Measurements from ENCODE around the gene OR13A1.
"Not testable (repeated sequence)": the region's sequence is repeated elsewhere in the genome, so short reads cannot be mapped to it uniquely, and the experiment has no call there.

OR13A1 gene

DNA sequence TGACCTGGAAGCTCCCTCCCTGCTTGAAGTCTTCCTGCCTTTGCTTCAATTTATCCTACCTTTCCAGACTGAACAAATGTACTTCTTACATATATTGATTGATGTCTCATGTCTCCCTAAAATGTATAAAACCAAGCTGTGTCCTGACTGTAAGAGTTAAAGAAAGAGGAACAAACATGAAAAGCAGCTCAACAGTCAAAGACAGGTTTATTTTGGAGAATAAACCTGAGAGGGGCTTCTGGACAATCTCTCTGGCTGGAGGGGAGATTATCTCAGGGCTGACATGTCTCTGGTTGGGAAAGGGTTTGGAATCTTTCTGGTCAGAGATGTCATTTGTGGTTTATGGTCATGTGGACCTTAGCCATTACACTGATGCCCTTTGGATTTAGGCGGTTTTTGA is 41.0 kb downstream of the OR13A1 start:
- in situ Hi-C loops (cut with MboI; ENCODE audit: low sequenced_read_pairs, unreplicated experiment), result no loop called here

DNA sequence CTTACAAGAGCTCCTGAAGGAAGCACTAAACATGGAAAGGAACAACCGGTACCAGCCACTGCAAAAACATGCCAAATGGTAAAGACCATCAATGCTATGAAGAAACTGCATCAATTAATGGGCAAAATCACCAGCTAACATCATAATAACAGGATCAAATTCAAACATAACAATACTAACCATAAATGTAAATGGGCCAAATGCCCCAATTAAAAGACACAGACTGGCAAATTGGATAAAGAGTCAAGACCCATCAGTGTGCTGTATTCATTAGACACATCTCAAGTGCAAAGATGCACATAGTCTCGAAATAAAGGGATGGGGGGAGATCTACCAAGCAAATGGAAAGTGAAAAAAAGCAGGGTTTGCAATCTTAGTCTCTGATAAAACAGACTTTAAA is 47.6 kb downstream of the OR13A1 start:
- DNase-seq (ENCODE audit: low spot score); in situ Hi-C loops (cut with MboI; ENCODE audit: low sequenced_read_pairs, unreplicated experiment): not testable (repeated sequence)

More for the DNA sequence above, 41.0 kb downstream of the OR13A1 start:
- no peak for DNase-seq (ENCODE audit: low spot score)
- TF ChIP-seq, protein P1, sequence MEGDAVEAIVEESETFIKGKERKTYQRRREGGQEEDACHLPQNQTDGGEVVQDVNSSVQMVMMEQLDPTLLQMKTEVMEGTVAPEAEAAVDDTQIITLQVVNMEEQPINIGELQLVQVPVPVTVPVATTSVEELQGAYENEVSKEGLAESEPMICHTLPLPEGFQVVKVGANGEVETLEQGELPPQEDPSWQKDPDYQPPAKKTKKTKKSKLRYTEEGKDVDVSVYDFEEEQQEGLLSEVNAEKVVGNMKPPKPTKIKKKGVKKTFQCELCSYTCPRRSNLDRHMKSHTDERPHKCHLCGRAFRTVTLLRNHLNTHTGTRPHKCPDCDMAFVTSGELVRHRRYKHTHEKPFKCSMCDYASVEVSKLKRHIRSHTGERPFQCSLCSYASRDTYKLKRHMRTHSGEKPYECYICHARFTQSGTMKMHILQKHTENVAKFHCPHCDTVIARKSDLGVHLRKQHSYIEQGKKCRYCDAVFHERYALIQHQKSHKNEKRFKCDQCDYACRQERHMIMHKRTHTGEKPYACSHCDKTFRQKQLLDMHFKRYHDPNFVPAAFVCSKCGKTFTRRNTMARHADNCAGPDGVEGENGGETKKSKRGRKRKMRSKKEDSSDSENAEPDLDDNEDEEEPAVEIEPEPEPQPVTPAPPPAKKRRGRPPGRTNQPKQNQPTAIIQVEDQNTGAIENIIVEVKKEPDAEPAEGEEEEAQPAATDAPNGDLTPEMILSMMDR (IDR thresholded peaks at IDR 0.05; ENCODE audit: borderline replicate concordance, control extremely low read depth, extremely low read depth, insufficient read depth, missing control alignments), result no peak

DNA sequence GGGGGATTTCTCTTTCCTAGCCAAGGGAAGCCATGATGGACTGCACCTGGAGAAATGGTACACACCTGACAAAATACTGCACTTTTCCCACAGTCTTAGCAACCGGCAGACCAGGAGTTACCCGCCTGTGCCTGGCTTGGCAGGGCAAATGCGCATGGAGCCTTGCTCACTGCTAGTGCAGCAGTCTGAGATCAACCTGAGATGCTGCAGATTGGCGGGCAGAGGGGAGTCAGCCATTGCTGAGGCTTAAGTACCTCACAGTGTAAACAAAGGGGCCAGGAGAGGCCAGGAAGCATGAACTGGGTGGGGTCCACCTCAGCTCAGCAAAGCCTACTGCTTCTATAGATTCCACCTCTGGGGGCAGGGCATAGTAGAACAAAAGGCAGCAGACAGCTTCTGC is 49.4 kb downstream of the OR13A1 start:
- DNase-seq (ENCODE audit: low spot score), result no peak
- TF ChIP-seq, protein P1 (IDR thresholded peaks at IDR 0.05; ENCODE audit: borderline replicate concordance, control extremely low read depth, extremely low read depth, insufficient read depth, missing control alignments), result no peak
- in situ Hi-C loops (cut with MboI; ENCODE audit: low sequenced_read_pairs, unreplicated experiment), result no loop called here

GRCh38 chr10:45261946-45262345 is 53.5 kb downstream of the OR13A1 start:
- in situ Hi-C loops (cut with MboI; ENCODE audit: low sequenced_read_pairs, unreplicated experiment), result no loop called here
- TF ChIP-seq, protein P1 (IDR thresholded peaks at IDR 0.05; ENCODE audit: borderline replicate concordance, control extremely low read depth, extremely low read depth, insufficient read depth, missing control alignments), result no peak
- no peak for DNase-seq (ENCODE audit: low spot score)

- no peak for DNase-seq (ENCODE audit: low spot score)
- in situ Hi-C loops (cut with MboI; ENCODE audit: low sequenced_read_pairs, unreplicated experiment), result no loop called here
- TF ChIP-seq, protein P1 (IDR thresholded peaks at IDR 0.05; ENCODE audit: borderline replicate concordance, control extremely low read depth, extremely low read depth, insufficient read depth, missing control alignments), result no peak
Measured at GRCh38 chr10:45261243-45261775, 54.1 kb downstream of the OR13A1 start.

DNA sequence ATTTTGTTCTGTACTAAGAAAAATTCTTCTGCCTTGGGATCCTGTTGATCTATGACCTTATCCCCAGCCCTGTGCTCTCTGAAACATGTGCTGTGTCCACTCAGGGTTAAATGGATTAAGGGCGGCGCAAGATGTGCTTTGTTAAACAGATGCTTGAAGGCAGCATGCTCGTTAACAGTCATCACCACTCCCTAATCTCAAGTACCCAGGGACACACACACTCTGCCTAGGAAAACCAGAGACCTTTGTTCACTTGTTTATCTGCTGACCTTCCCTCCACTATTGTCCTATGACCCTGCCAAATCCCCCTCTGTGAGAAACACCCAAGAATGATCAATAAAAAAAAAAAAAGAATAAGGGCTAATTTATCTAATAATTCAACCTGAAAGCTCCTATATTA is 54.8 kb downstream of the OR13A1 start:
- in situ Hi-C loops (cut with MboI; ENCODE audit: low sequenced_read_pairs, unreplicated experiment); DNase-seq (ENCODE audit: low spot score): not testable (repeated sequence)

DNA sequence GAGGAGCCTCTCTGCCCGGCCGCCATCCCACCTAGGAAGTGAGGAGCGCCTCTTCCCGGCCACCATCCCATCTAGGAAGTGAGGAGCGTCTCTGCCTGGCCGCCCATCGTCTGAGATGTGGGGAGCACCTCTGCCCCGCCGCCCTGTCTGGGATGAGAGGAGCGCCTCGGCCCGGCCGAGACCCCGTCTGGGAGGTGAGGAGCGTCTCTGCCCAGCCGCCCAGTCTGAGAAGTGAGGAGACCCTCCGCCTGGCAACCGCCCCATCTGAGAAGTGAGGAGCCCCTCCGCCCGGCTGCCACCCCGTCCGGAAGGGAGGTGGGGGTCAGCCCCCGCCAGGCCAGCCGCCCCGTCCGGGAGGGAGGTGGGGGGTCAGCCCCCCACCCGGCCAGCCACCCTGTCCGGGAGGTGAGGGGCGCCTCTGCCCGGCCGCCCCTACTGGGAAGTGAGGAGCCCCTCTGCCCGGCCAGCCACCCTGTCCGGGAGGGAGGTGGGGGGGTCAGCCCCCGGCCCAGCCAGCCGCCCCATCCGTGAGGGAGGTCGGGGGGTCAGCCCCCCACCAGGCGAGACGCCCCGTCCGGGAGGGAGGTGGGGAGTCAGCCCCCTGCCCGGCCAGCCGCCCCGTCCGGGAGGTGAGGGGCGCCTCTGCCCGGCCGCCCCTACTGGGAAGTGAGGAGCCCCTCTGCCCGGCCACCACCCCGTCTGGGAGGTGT is 55.5 kb downstream of the OR13A1 start:
- DNase-seq (ENCODE audit: low spot score), result not testable (repeated sequence)
- in situ Hi-C loops (cut with MboI; ENCODE audit: low sequenced_read_pairs, unreplicated experiment), result loop anchor here (10.0 kb wide), 1 partner anchor 205 kb away; no protein-coding TSS in a partner anchor

DNA sequence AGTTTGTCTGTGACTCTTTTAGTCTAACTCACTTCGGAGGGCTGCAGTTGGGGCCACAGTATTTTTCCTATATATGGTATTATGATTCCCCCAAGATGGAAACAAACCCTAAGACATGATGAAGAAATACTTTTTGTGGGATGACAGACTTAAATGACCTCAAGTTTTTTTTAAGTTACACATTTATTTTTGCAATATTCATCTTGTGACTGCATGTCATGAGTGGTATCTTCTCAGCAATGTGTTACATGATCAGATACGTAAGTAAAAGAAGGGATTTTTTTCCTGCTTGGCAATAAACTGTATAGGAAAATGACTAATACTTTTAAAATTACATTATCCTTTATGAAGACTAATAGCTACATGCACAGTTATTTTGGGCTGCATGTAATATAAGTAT is 57.8 kb downstream of the OR13A1 start:
- TF ChIP-seq, protein P1 (IDR thresholded peaks at IDR 0.05; ENCODE audit: borderline replicate concordance, control extremely low read depth, extremely low read depth, insufficient read depth, missing control alignments), result no peak

More for the DNA sequence above, 57.8 kb downstream of the OR13A1 start:
- no peak for DNase-seq (ENCODE audit: low spot score)
- in situ Hi-C loops (cut with MboI; ENCODE audit: low sequenced_read_pairs, unreplicated experiment), result loop anchor here (10.0 kb wide), 1 partner anchor 207 kb away; no protein-coding TSS in a partner anchor

All from GM13976 (cell line).